Heart left ventricle (tissue), 13 donors: ENCODE data around the gene ISL2.

Source experiments
- POLR2A ChIP-seq, 2 donors: fragments of 450-650 bp; IDR thresholded peaks; one replicate each; pipeline ENCODE4 v1.6.1; 2017; ENCODE audit warnings: antibody characterized with exemption in 2 of 2, mild to moderate bottlenecking in 2 of 2, moderate library complexity in 2 of 2
- TF ChIP-seq, protein P1 (sequence below), 12 donors: fragments of 200-600 bp; sonication (generic) in 4 of 12; IDR thresholded peaks; one replicate each; pipeline versions ENCODE4 v1.5.0 to v1.8.0; 2018 to 2022; ENCODE audit warnings: antibody characterized with exemption in 12 of 12, mild to moderate bottlenecking in 5 of 12
- donor health status: ischemic (EF 13 %, LVEDD 7.1; RV severe dilation, severe dysfunction).
- donor health status: DM: no; HTN: yes; CAD: no.
- donor health status: DM: no; HTN: no; CAD: no.
- donor health status: ischemic (EF 25% LVEDD 6.9; RV normal size, moderate dysfunction).
- donor health status: ischemic (EF 25% LVEDD 5.7; RV mildly dilated, moderate dysfunction).
- donor health status: ischemic (EF 35%, LVEDD 5.7; RV mildly dilated, moderate dysfunction).
- donor health status: nonischemic (EF 11% LVEDD 7.7; RV severe dilation, severe dysfunction).
- donor health status: DM: yes; HTN: yes; CAD: no.
- donor health status: PGD.
- donor health status: ischemic (EF 29% LVEDD 5.4; RV normal size, mild dysfunction).
- donor health status: nonischemic (EF 23%, LVEDD 6.1; RV moderate dilation, normal function).

DNA sequence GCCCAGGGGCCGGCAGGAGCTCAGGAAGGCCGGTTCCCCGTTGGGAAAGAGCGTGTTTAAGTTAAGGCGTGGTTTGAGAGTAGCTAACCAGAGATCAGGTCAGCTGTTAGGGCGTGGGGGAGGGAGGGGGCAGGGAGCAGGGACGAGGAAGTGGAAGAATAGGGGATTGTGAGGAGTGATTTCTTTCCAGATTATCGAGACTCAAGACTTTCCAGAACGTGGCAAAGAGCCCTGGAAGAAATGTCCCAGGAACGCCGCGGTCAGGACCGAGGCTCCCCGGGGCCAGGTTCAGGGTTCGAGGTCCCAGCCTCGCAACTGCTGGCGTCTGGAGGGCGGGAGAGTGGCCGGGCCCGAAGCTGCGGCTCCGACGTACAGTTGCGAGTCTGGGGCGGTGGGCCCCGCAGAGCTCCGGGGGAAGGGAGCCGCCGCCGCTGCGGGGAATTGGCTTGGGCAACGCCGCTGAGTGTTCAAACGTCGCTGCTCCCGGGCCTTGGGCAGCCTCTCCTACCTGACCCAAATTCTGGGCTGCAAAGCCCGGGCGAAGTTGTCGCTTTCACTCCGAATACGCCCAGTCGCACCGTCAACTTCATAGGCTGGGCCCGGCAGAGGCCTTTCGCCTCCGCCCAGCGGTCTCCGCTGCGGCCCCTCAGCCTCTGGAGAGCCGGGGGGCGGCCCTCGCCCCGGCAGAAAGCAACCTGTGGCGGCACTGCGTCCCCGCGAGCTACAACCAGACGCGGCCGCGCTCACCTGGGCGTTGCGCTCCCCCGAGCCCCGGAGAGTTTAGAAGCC is 9.5 kb downstream of the ISL2 start:
- TF ChIP-seq, protein P1, sequence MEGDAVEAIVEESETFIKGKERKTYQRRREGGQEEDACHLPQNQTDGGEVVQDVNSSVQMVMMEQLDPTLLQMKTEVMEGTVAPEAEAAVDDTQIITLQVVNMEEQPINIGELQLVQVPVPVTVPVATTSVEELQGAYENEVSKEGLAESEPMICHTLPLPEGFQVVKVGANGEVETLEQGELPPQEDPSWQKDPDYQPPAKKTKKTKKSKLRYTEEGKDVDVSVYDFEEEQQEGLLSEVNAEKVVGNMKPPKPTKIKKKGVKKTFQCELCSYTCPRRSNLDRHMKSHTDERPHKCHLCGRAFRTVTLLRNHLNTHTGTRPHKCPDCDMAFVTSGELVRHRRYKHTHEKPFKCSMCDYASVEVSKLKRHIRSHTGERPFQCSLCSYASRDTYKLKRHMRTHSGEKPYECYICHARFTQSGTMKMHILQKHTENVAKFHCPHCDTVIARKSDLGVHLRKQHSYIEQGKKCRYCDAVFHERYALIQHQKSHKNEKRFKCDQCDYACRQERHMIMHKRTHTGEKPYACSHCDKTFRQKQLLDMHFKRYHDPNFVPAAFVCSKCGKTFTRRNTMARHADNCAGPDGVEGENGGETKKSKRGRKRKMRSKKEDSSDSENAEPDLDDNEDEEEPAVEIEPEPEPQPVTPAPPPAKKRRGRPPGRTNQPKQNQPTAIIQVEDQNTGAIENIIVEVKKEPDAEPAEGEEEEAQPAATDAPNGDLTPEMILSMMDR (IDR thresholded peaks at IDR 0.05): no peak
- TF ChIP-seq POLR2A (IDR thresholded peaks at IDR 0.05): no peak
